BLaER1 (cell line): ENCODE data around the gene PDE8A.

ENCODE experiments used
- H3K27ac ChIP-seq: shearing (Covaris generic); formaldehyde crosslinking; 2 replicates; pipeline ENCODE4 v1.8.1; 2022
- H3K27me3 ChIP-seq: shearing (Covaris generic); formaldehyde crosslinking; 2 replicates; pipeline ENCODE4 v1.8.1; 2022
- H3K36me3 ChIP-seq: shearing (Covaris generic); formaldehyde crosslinking; 2 replicates; pipeline ENCODE4 v1.8.1; 2022
- H3K4me1 ChIP-seq: shearing (Covaris generic); formaldehyde crosslinking; 2 replicates; pipeline ENCODE4 v1.8.1; 2022
- H3K4me2 ChIP-seq: shearing (Covaris generic); formaldehyde crosslinking; 2 replicates; pipeline ENCODE4 v1.8.1; 2022
- H3K4me3 ChIP-seq: shearing (Covaris generic); formaldehyde crosslinking; 2 replicates; pipeline ENCODE4 v1.8.1; 2022
- H3K9ac ChIP-seq: shearing (Covaris generic); formaldehyde crosslinking; 2 replicates; pipeline ENCODE4 v1.8.1; 2022
- H3K9me3 ChIP-seq: shearing (Covaris generic); formaldehyde crosslinking; 2 replicates; pipeline ENCODE4 v1.8.1; 2022
- H4K20me1 ChIP-seq: shearing (Covaris generic); formaldehyde crosslinking; 2 replicates; pipeline ENCODE4 v1.8.1; 2022
- Cebpa-rat ChIP-seq: shearing (Covaris generic); IDR thresholded peaks from 2 replicates; pipeline ENCODE4 v1.8.1; 2022

PDE8A gene

GRCh38 chr15:85000937-85001336 is 19.3 kb downstream of the PDE8A start:
- Histone ChIP-seq H3K27ac (0 out of 2 replicates have a peak overlapping the region, but pooled peaks have one; percentile 24), H3K4me1 (peaks cover 56% of the 10 kb centered on the region), H3K9ac (no peak overlapping the region), H3K36me3 (no peaks in the 10 kb centered on the region), H3K27me3 (no peaks in the 10 kb centered on the region), H3K4me3 (no peak overlapping the region), H3K4me2 (no peak overlapping the region), H4K20me1 (peaks cover 5% of the 10 kb centered on the region; the same call in 1 of the 2 replicates), H3K9me3 (no peaks in the 10 kb centered on the region)
- no peak for TF ChIP-seq Cebpa-rat

GRCh38 chr15:85002517-85002916 is 20.9 kb downstream of the PDE8A start:
- TF ChIP-seq Cebpa-rat, result no peak
- H3K4me1 ChIP-seq, result peaks cover 57% of the 10 kb centered on the region
- no peaks in the 10 kb centered on the region for H3K9me3 ChIP-seq
- peak overlapping the region; percentile 33 for H3K4me2 ChIP-seq
- peaks cover 5% of the 10 kb centered on the region; the same call in 1 of the 2 replicates for H4K20me1 ChIP-seq
- H3K36me3 ChIP-seq, result no peaks in the 10 kb centered on the region
- H3K27me3 ChIP-seq, result no peaks in the 10 kb centered on the region
- H3K27ac ChIP-seq, result no peak overlapping the region
- no peak overlapping the region for H3K4me3 ChIP-seq
- H3K9ac ChIP-seq, result no peak overlapping the region

- H3K4me2 ChIP-seq, result peak overlapping the region; percentile 61
- TF ChIP-seq Cebpa-rat, result no peak
- no peak overlapping the region for H3K27ac ChIP-seq
- no peak overlapping the region for H3K9ac ChIP-seq
- no peaks in the 10 kb centered on the region for H3K9me3 ChIP-seq
- peaks cover 64% of the 10 kb centered on the region for H3K4me1 ChIP-seq
- H3K36me3 ChIP-seq, result no peaks in the 10 kb centered on the region
- no peaks in the 10 kb centered on the region for H3K27me3 ChIP-seq
- peaks cover 5% of the 10 kb centered on the region; the same call in 1 of the 2 replicates for H4K20me1 ChIP-seq
- no peak overlapping the region for H3K4me3 ChIP-seq
These were observed 22.1 kb downstream of the PDE8A start for GRCh38 chr15:85003593-85004312.

GRCh38 chr15:85004550-85004949 is 22.9 kb downstream of the PDE8A start:
- TF ChIP-seq Cebpa-rat, result no peak
- no peak overlapping the region for H3K27ac ChIP-seq
- peaks cover 5% of the 10 kb centered on the region; the same call in 1 of the 2 replicates for H4K20me1 ChIP-seq
- H3K9me3 ChIP-seq, result no peaks in the 10 kb centered on the region
- no peaks in the 10 kb centered on the region for H3K36me3 ChIP-seq
- no peak overlapping the region for H3K9ac ChIP-seq
- no peak overlapping the region for H3K4me3 ChIP-seq
- peaks cover 70% of the 10 kb centered on the region for H3K4me1 ChIP-seq
- peak overlapping the region; percentile 61 for H3K4me2 ChIP-seq
- H3K27me3 ChIP-seq, result no peaks in the 10 kb centered on the region

GRCh38 chr15:85005319-85005718 is 23.7 kb downstream of the PDE8A start:
- H3K9me3 ChIP-seq, result no peaks in the 10 kb centered on the region
- H3K4me2 ChIP-seq, result no peak overlapping the region
- peaks cover 5% of the 10 kb centered on the region; the same call in 1 of the 2 replicates for H4K20me1 ChIP-seq
- TF ChIP-seq Cebpa-rat, result no peak
- H3K4me1 ChIP-seq, result peaks cover 70% of the 10 kb centered on the region
- no peak overlapping the region for H3K4me3 ChIP-seq
- H3K9ac ChIP-seq, result no peak overlapping the region
- H3K27me3 ChIP-seq, result no peaks in the 10 kb centered on the region
- no peaks in the 10 kb centered on the region for H3K36me3 ChIP-seq
- no peak overlapping the region for H3K27ac ChIP-seq

- no peak overlapping the region for H3K27ac ChIP-seq
- no peak for TF ChIP-seq Cebpa-rat
- H3K4me3 ChIP-seq, result no peak overlapping the region
- no peaks in the 10 kb centered on the region for H3K36me3 ChIP-seq
- no peaks in the 10 kb centered on the region for H3K27me3 ChIP-seq
- H3K4me2 ChIP-seq, result no peak overlapping the region; the same call in 1 of the 2 replicates
- H3K9ac ChIP-seq, result no peak overlapping the region
- no peaks in the 10 kb centered on the region for H3K9me3 ChIP-seq
- peaks cover 5% of the 10 kb centered on the region; the same call in 1 of the 2 replicates for H4K20me1 ChIP-seq
- peaks cover 70% of the 10 kb centered on the region for H3K4me1 ChIP-seq
These were observed 24.1 kb downstream of the PDE8A start for GRCh38 chr15:85005746-85006145.

GRCh38 chr15:85006201-85006600 is 24.5 kb downstream of the PDE8A start:
- no peaks in the 10 kb centered on the region for H3K9me3 ChIP-seq
- H3K27ac ChIP-seq, result no peak overlapping the region
- H3K4me3 ChIP-seq, result no peak overlapping the region
- no peak overlapping the region for H3K4me2 ChIP-seq
- H3K27me3 ChIP-seq, result no peaks in the 10 kb centered on the region
- no peaks in the 10 kb centered on the region for H3K36me3 ChIP-seq
- no peak for TF ChIP-seq Cebpa-rat
- no peak overlapping the region for H3K9ac ChIP-seq
- H4K20me1 ChIP-seq, result peaks cover 5% of the 10 kb centered on the region; the same call in 1 of the 2 replicates
- peaks cover 71% of the 10 kb centered on the region for H3K4me1 ChIP-seq

GRCh38 chr15:85006655-85007054 is 25.0 kb downstream of the PDE8A start:
- Histone ChIP-seq H4K20me1 (peaks cover 5% of the 10 kb centered on the region; the same call in 1 of the 2 replicates), H3K4me1 (peaks cover 71% of the 10 kb centered on the region), H3K4me2 (no peak overlapping the region)

GRCh38 chr15:85007137-85007536 is 25.5 kb downstream of the PDE8A start:
- Histone ChIP-seq H3K9me3 (no peaks in the 10 kb centered on the region), H3K36me3 (no peaks in the 10 kb centered on the region), H3K4me2 (no peak overlapping the region), H3K27me3 (no peaks in the 10 kb centered on the region), H3K27ac (no peak overlapping the region), H3K9ac (no peak overlapping the region), H3K4me3 (no peak overlapping the region), H4K20me1 (peaks cover 5% of the 10 kb centered on the region; the same call in 1 of the 2 replicates), H3K4me1 (peaks cover 68% of the 10 kb centered on the region)
- TF ChIP-seq Cebpa-rat, result no peak

More at GRCh38 chr15:85006655-85007054, 25.0 kb downstream of the PDE8A start:
- no peaks in the 10 kb centered on the region for H3K9me3 ChIP-seq
- no peak for TF ChIP-seq Cebpa-rat
- no peak overlapping the region for H3K9ac ChIP-seq
- no peaks in the 10 kb centered on the region for H3K36me3 ChIP-seq
- H3K27me3 ChIP-seq, result no peaks in the 10 kb centered on the region
- no peak overlapping the region for H3K4me3 ChIP-seq
- no peak overlapping the region for H3K27ac ChIP-seq

- peaks cover 62% of the 10 kb centered on the region for H3K4me1 ChIP-seq
- H3K4me2 ChIP-seq, result peak overlapping the region; percentile 33
- TF ChIP-seq Cebpa-rat, result no peak
These were observed 26.2 kb downstream of the PDE8A start for GRCh38 chr15:85007741-85008397.

More at GRCh38 chr15:85007741-85008397, 26.2 kb downstream of the PDE8A start:
- Histone ChIP-seq H3K9ac (no peak overlapping the region), H3K27me3 (no peaks in the 10 kb centered on the region), H3K9me3 (no peaks in the 10 kb centered on the region), H4K20me1 (peaks cover 5% of the 10 kb centered on the region; the same call in 1 of the 2 replicates), H3K4me3 (no peak overlapping the region), H3K36me3 (no peaks in the 10 kb centered on the region), H3K27ac (no peak overlapping the region)
